B cell (primary cell): ENCODE data around the gene NT5E. TPM values are rescaled to one million over a fixed set of nuclear protein-coding genes. Genes with fewer than 3 reads are reported as not detected.
A peak's percentile ranks its signal among the peaks of the same experiment; 100 is the strongest.

Source experiments
- ATAC-seq: fragments of 200-7000 bp; cut with Tn5 transposase; one replicate; pipeline ENCODE4 v1.10.0; 2021; ENCODE audit warnings: low read depth, mild to moderate bottlenecking, moderate number of reproducible peaks, moderate library complexity
- CTCF ChIA-PET: fragments of 350-600 bp; sonication (Branson Sonifier 250); formaldehyde crosslinking; loops from one replicate; lab custom pipeline; 2021; ENCODE audit warnings: antibody characterized with exemption, inconsistent platforms; lab: Charles Lee
- POLR2A ChIA-PET: fragments of 350-600 bp; sonication (Branson Sonifier 250); formaldehyde crosslinking; loops from one replicate; lab custom pipeline; 2021; ENCODE audit warnings: antibody characterized with exemption; lab: Charles Lee
- DNase-seq: peaks from one replicate; pipeline ENCODE4 v3.0.0; 2013
- H2AFZ ChIP-seq: 2 replicates; pipeline ENCODE4 v1.6.1; 2012; ENCODE audit warnings: mild to moderate bottlenecking, low read depth, low read length; ENCODE audit not compliant: insufficient read depth, poor library complexity, severe bottlenecking
- H3K27ac ChIP-seq, 2 donors: 1 replicate in 1 of 2; 2 replicates in 1 of 2; pipeline ENCODE4 v1.5.1; 2012 to 2013; ENCODE audit warnings: low read length in 2 of 2, mild to moderate bottlenecking in 2 of 2, moderate library complexity in 1 of 2
- H3K27me3 ChIP-seq, 4 experiments: fragments of 200-600 bp in 1 of 4; sonication (generic) in 1 of 4; replicated peaks in 1 of 4; 1 replicate in 2 of 4; 2 replicates in 2 of 4; pipeline versions ENCODE4 v1.6.1 to v1.7.0; 2013 to 2016; ENCODE audit warnings: low read length in 3 of 4, mild to moderate bottlenecking in 2 of 4, mixed read lengths in 1 of 4, moderate library complexity in 1 of 4; ENCODE audit not compliant: insufficient read depth in 4 of 4, control insufficient read depth in 3 of 4; ENCODE audit errors: control extremely low read depth in 1 of 4
- H3K36me3 ChIP-seq, 2 experiments: replicated peaks in 1 of 2; 1 replicate in 1 of 2; 2 replicates in 1 of 2; pipeline versions ENCODE4 v1.6.1 to v1.7.1; 2013; ENCODE audit warnings: low read length in 1 of 2; ENCODE audit not compliant: insufficient read depth in 2 of 2, control insufficient read depth in 1 of 2; ENCODE audit errors: control extremely low read depth in 1 of 2, extremely low read depth in 1 of 2
- H3K4me1 ChIP-seq, 2 donors: fragments of 200-600 bp in 1 of 2; sonication (generic) in 1 of 2; 1 replicate in 1 of 2; 2 replicates in 1 of 2; pipeline versions ENCODE4 v1.5.1 to v1.6.1; 2013 to 2017; ENCODE audit warnings: low read length in 2 of 2; ENCODE audit not compliant: control insufficient read depth in 2 of 2, insufficient read depth in 2 of 2
- H3K4me2 ChIP-seq: replicated peaks from 2 replicates; pipeline ENCODE3; 2012; ENCODE audit warnings: mild to moderate bottlenecking, low read depth, low read length; ENCODE audit not compliant: poor library complexity, severe bottlenecking
- H3K4me3 ChIP-seq, 5 experiments: fragments of 200-600 bp in 1 of 5; sonication (generic) in 1 of 5; 1 replicate in 3 of 5; 2 replicates in 2 of 5; pipeline versions ENCODE4 v1.5.1 to v1.7.0; 2011 to 2016; ENCODE audit warnings: low read length in 4 of 5, mild to moderate bottlenecking in 4 of 5, low read depth in 2 of 5, control low read depth in 1 of 5, moderate library complexity in 1 of 5; ENCODE audit not compliant: insufficient read depth in 1 of 5; ENCODE audit errors: control extremely low read depth in 1 of 5, extremely low read depth in 1 of 5
- H3K79me2 ChIP-seq: fragments of 200-600 bp; sonication (generic); one replicate; pipeline ENCODE4 v1.6.0; 2016; ENCODE audit warnings: low read length; ENCODE audit not compliant: control insufficient read depth, insufficient read depth
- H3K9ac ChIP-seq: fragments of 200-600 bp; sonication (generic); 2 replicates; pipeline ENCODE4 v1.6.1; 2017; ENCODE audit warnings: mild to moderate bottlenecking, low read length, moderate library complexity
- H3K9me3 ChIP-seq, 3 donors: one replicate each; pipeline versions ENCODE4 v1.6.1 to v1.7.1; 2013; ENCODE audit warnings: low read length in 2 of 3; ENCODE audit not compliant: control insufficient read depth in 2 of 3, insufficient read depth in 1 of 3; ENCODE audit errors: control extremely low read depth in 1 of 3
- H4K20me1 ChIP-seq: 2 replicates; pipeline ENCODE4 v1.6.0; 2012; ENCODE audit warnings: mild to moderate bottlenecking, low read length; ENCODE audit not compliant: insufficient read depth, control insufficient read depth, poor library complexity, severe bottlenecking
- H3K27ac Mint-ChIP-seq: one replicate; pipeline ENCODE4 v1.8.0; 2021; ENCODE audit warnings: mixed read lengths
- H3K27me3 Mint-ChIP-seq: one replicate; pipeline ENCODE4 v1.8.0; 2021; ENCODE audit warnings: mixed read lengths
- H3K4me1 Mint-ChIP-seq: one replicate; pipeline ENCODE4 v1.8.0; 2021; ENCODE audit warnings: mixed read lengths
- H3K4me3 Mint-ChIP-seq: one replicate; pipeline ENCODE4 v1.8.0; 2021; ENCODE audit warnings: mixed read lengths
- H3K9me3 Mint-ChIP-seq: one replicate; pipeline ENCODE4 v1.8.0; 2022; ENCODE audit warnings: mixed read lengths; ENCODE audit not compliant: insufficient read depth
- CTCF ChIP-seq: fragments of 200-600 bp; IDR thresholded peaks from one replicate; pipeline ENCODE4 v1.8.0; 2022; ENCODE audit warnings: antibody characterized with exemption, mild to moderate bottlenecking
- EZH2 ChIP-seq: IDR thresholded peaks from 2 replicates; pipeline ENCODE4 v1.6.1; 2012; ENCODE audit warnings: borderline replicate concordance, low read depth, mild to moderate bottlenecking, moderate library complexity, low read length; ENCODE audit not compliant: insufficient read depth, poor library complexity, severe bottlenecking
- WGBS: methylation state at CpG from one replicate; pipeline ENCODE4 v1.1.5; 2013; ENCODE audit warnings: missing lambda C conversion rate; ENCODE audit not compliant: insufficient coverage; 5-methylcytosine and 5-hydroxymethylcytosine counted together
- intact Hi-C: fragments of 100-400 bp; cut with micrococcal nuclease; formaldehyde crosslinking; loops from one replicate; pipeline ENCODE4 v1.10.0; 2022
- polyA plus RNA-seq: library from polyadenylated mRNA; depleted of rRNA; stranded (reverse); fragments of >200 nt; gene quantifications from 2 replicates; pipeline ENCODE4 v1.2.3, GENCODE V29; 2012
- total RNA-seq, 2 donors: library from RNA; stranded (reverse); fragments of 120-200 nt in 1 of 2; gene quantifications; 1 replicate in 1 of 2; 2 replicates in 1 of 2; pipeline versions ENCODE4 v1.2.3 to v1.2.4, GENCODE V29; 2013 to 2022

NT5E gene
- total and polyA plus RNA-seq, 2 donors (not counting 1 experiment from before 2014, with no cell fraction given): 11.6 to 23.2 TPM

GRCh38 chr6:85400331-85400730, 49.6 kb upstream of the NT5E start:
- no peak for DNase-seq
- H3K4me3 Mint-ChIP-seq: no peak overlapping the region
- Histone ChIP-seq H3K4me2 (no peak overlapping the region), H3K36me3 (no peaks in the 10 kb centered on the region), H3K9me3 (peaks cover 0 to 4% (median 0%) of the 10 kb centered on the region in 3 donors), H3K27me3 (no peaks in the 10 kb centered on the region), H3K27ac (no peak overlapping the region), H3K79me2 (no peaks in the 10 kb centered on the region), H3K4me1 (peaks cover 7 to 9% of the 10 kb centered on the region in 2 donors), H2AFZ (no peak overlapping the region), H4K20me1 (no peaks in the 10 kb centered on the region), H3K4me3 (no peak overlapping the region), H3K9ac (no peak overlapping the region)
- intact Hi-C loops: no loop called here
- 84% methylated on average over 3 of the region's 4 CpGs for WGBS
- H3K4me1 Mint-ChIP-seq: peaks cover 27% of the 10 kb centered on the region
- CTCF ChIA-PET: no interaction called here
- peaks cover 2% of the 10 kb centered on the region for H3K9me3 Mint-ChIP-seq
- no peak for ATAC-seq
- no peak overlapping the region for H3K27ac Mint-ChIP-seq
- POLR2A ChIA-PET: no interaction called here
- no peaks in the 10 kb centered on the region for H3K27me3 Mint-ChIP-seq
- TF ChIP-seq EZH2 (no peak), CTCF (no peak)

DNA sequence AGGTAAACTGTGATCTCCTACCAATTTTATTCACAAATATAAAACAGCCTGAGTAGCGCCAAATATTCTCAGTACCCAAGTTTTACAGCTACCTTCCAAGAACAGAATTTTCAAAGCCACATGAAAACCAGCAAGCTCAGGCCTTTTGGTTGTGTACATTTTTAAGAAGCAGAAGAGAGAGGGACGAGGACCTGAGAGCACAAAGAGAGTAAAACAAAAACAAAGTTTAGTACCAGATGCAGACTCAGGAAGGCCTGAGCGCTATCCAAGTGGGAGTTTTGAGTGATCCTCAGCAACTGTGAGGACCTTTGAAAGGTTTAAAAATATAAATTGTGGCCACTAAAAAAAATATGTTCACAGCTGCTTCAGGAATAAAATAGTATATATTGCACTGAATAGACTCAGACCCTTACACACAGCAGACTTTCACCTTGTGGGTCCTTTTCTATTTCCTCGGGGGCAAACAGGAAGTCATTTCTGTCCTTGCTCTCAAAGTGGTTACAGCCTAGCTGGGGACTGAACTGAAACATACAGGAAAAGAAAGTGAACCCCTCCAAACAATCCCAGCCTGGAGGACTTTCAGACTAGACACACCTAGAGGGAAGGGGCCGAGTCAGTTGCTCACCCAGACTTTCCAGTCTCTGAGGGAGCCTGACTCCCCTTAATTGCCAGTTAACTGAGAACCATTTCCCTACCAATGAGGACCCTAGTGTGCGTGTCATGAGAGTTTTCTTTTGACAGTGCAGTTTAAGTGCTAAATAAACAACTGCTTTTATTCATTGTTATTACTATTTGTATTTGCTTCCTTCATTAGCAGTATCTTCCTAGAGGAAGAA, 48.5 kb upstream of the NT5E start:
- H3K4me3 Mint-ChIP-seq: no peak overlapping the region

More for the DNA sequence above, 48.5 kb upstream of the NT5E start:
- ChIA-PET POLR2A (no interaction called here), CTCF (interaction anchor here (0.7 kb wide), 2 partner anchors 56 to 82 kb away, joined by 3 to 5 read pairs; no protein-coding TSS in a partner anchor)
- DNase-seq: no peak
- no peaks in the 10 kb centered on the region for H3K27me3 Mint-ChIP-seq
- H2AFZ ChIP-seq: peak overlapping the region; percentile 29
- ATAC-seq: no peak
- H3K79me2 ChIP-seq: no peaks in the 10 kb centered on the region
- H3K27ac ChIP-seq: no peak overlapping the region
- no peaks in the 10 kb centered on the region for H4K20me1 ChIP-seq
- intact Hi-C loops: no loop called here
- no peak overlapping the region for H3K4me3 ChIP-seq
- no peak overlapping the region for H3K27ac Mint-ChIP-seq
- H3K4me1 ChIP-seq: peaks cover 7 to 14% of the 10 kb centered on the region in 2 donors
- H3K36me3 ChIP-seq: no peaks in the 10 kb centered on the region
- peaks cover 0 to 4% (median 0%) of the 10 kb centered on the region in 3 donors for H3K9me3 ChIP-seq
- peaks cover 32% of the 10 kb centered on the region for H3K4me1 Mint-ChIP-seq
- H3K9ac ChIP-seq: no peak overlapping the region
- TF ChIP-seq EZH2 (no peak), CTCF (no peak)
- H3K9me3 Mint-ChIP-seq: peaks cover 2% of the 10 kb centered on the region
- no peak overlapping the region for H3K4me2 ChIP-seq
- WGBS: 39% methylated on average over 3 of the region's 6 CpGs
- no peaks in the 10 kb centered on the region for H3K27me3 ChIP-seq
